Muscle of arm (tissue), 12 donors: ENCODE data around the gene ALOX5AP. TPM values are rescaled to one million over a fixed set of nuclear protein-coding genes. Genes with fewer than 3 reads are reported as not detected.
"Not testable (repeated sequence)": the region's sequence is repeated elsewhere in the genome, so short reads cannot be mapped to it uniquely, and the experiment has no call there.

Experiments used
- DNase-seq: peaks from one replicate; pipeline ENCODE4 v3.0.0-alpha.2; 2013
- polyA plus RNA-seq, 12 donors: library from polyadenylated mRNA; unstranded; fragments of 120-200 nt; gene quantifications; one replicate each; pipeline ENCODE4 v1.2.1, GENCODE V29; 2013; ENCODE audit not compliant: insufficient read length in 12 of 12

The ALOX5AP gene
- polyA plus RNA-seq, 12 donors: 3.6 to 9.4 (median 4.9) TPM; not detected in 2

- DNase-seq: no peak
Observed at GRCh38 chr13:30736461-30737320, 1.3 kb downstream of the ALOX5AP start.

- DNase-seq: no peak
Observed at GRCh38 chr13:30737511-30738337, 2.4 kb downstream of the ALOX5AP start.

- no peak for DNase-seq
Observed at GRCh38 chr13:30738526-30739236, 3.3 kb downstream of the ALOX5AP start.

GRCh38 chr13:30739237-30739528 lies 3.8 kb downstream of the ALOX5AP start:
- DNase-seq: no peak

- DNase-seq: no peak
Observed at GRCh38 chr13:30739761-30740642, 4.7 kb downstream of the ALOX5AP start.

- no peak for DNase-seq
Observed at GRCh38 chr13:30742901-30743300, 7.6 kb downstream of the ALOX5AP start.

- DNase-seq: no peak
Observed at GRCh38 chr13:30743319-30744055, 8.1 kb downstream of the ALOX5AP start.

GRCh38 chr13:30744056-30744680 lies 8.8 kb downstream of the ALOX5AP start:
- no peak for DNase-seq

GRCh38 chr13:30744681-30745077 lies 9.3 kb downstream of the ALOX5AP start:
- no peak for DNase-seq

- no peak for DNase-seq
Observed at GRCh38 chr13:30745906-30746686, 10.8 kb downstream of the ALOX5AP start.

- DNase-seq: no peak
Observed at GRCh38 chr13:30746791-30747190, 11.4 kb downstream of the ALOX5AP start.

GRCh38 chr13:30747845-30748244 lies 12.5 kb downstream of the ALOX5AP start:
- DNase-seq: not testable (repeated sequence)

GRCh38 chr13:30748717-30749116 lies 13.4 kb downstream of the ALOX5AP start:
- DNase-seq: no peak

- DNase-seq: no peak
Observed at GRCh38 chr13:30750036-30750435, 14.7 kb downstream of the ALOX5AP start.

- DNase-seq: no peak
Observed at GRCh38 chr13:30751183-30751933, 16.0 kb downstream of the ALOX5AP start.

GRCh38 chr13:30752201-30752797 lies 17.0 kb downstream of the ALOX5AP start:
- DNase-seq: no peak

- DNase-seq: no peak
Observed at GRCh38 chr13:30753030-30753616, 17.8 kb downstream of the ALOX5AP start.

- no peak for DNase-seq
Observed at GRCh38 chr13:30755678-30756077, 20.3 kb downstream of the ALOX5AP start.
